Stimulated activated CD4-positive, alpha-beta T cell treated with anti-CD3 and anti-CD28 coated beads, Interleukin-15, amount 100 ng/mL, for 48 hours (primary cell): ENCODE data around the gene CYTH3.

ENCODE experiments used
- DNase-seq, 2 donors: peaks; one replicate each; pipeline ENCODE4 v3.0.0-alpha.2; 2020; ENCODE audit warnings: low read depth in 2 of 2

Gene CYTH3

DNA sequence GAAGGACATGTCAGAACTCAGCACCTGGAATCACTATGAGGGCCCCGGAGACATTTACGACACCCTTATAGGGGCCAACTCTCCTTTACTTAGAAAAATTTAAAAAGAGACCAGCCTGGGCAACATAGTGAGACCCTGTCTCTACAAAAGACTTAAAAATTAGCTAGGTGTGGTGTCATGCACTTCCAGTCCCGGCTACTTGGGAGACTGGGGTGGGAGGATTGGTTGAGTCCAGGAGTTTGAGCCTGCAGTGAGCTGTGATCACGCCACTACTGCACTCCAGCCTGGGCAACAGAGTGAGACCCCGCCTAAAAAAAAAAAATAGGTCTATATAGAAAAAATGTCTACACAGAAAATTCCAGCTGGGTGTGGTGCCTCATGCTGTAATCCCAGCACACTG is 7.5 kb upstream of the CYTH3 start:
- DNase-seq, result no peak

DNA sequence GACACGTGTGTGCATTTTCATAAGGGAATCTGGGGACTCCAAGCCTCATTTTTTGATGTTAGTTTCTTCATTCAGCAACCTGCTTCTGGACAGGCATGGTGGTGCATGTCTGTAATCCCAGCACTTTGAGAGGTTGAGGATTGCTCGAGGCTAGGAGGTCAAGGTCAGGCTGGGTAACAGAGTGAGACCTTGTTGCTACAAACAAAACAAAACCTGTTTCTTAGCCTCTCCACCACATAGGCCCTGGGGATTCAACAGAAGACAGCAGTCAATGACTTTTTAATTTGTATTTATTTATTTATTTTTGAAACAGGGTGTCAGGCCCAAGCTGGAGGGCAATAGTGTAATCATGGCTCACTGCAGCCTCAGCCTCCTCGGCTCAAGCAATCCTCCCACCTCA is 6.9 kb upstream of the CYTH3 start:
- no peak for DNase-seq

DNA sequence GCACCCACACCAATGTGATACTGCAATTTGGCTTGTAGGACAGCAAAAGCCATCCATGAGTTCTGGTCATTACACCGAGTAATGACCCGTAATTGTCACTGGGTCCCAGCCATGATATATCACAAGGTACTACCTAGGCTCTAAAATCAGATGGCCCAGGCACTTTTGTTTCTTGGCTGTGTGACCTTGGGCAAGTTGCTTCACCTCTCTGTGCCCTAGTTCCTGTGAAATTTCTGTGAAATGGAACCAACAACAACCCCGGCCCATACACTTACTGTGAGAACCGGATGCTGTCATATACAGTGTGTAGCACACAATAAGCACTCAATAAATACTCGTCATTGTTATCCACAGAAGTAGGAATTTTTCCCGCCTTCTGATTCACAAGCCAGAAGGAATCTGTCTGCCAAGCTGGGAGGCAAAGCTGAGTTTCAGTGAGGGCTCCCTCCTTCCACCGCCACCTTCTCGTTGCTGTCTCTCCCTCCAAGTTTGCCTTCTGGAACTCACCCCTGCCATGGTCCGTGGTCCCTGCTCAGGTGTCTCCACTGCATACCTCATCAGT is 6.4 kb upstream of the CYTH3 start:
- DNase-seq, result no peak

DNA sequence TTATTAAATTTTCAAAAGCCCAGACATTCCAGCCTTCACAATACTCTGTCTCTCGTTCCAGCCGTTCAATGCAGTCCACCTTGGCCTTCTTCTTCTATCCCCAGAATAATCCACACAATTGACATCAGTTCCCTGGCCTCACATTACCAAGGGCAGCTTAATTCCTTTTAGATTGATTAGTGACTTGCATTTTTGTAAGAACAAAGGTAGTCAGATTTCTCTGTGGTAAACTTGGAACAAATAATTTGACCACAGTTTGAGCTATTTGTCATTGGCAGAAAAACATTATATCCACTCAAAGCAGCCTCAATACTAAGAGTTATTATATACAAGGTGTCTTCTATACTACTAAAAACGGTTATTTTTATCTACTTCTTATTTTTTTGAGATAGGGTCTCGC is 5.1 kb upstream of the CYTH3 start:
- no peak for DNase-seq

DNA sequence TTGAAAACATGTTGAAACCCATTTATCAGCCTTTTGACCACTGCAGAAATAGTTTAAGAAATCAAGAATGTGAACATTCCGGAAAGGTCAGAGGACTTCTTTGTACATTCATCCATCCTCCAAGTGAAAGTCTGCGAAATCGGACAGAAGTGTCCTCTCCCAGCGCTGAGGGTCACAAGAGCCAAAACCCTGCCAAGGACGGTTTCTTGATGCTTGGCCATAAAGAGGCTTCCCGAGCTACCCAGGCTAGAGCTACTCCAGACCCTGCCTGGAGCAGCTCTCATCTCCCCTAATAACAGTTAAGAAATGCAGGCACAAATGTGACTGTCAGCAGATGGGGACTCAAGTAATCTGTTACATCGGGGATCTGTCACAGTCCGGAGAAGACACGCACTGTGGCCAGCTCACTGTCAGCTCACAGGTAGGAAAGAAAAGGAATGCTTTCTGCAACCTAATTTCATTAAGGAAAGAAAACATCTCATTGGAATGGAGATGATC is 4.5 kb upstream of the CYTH3 start:
- no peak for DNase-seq

DNA sequence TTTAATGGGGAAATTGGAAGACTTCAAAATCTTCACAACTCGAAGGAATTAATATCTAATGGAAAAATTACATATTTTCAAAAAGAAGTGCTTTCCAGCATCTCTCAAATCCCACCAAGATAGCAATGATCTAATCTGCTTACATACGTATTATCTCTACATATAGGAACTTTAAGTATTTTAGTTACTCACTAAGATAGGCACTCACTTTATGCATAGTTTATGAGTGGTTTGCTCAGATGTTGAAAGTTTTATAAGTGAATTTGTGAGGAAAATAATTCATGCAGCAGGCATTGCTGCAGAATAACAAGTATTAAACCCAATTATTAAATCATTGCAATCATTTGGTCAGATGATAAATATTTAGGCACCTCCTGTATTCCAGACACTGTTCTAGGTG is 2.3 kb upstream of the CYTH3 start:
- DNase-seq, result no peak

DNA sequence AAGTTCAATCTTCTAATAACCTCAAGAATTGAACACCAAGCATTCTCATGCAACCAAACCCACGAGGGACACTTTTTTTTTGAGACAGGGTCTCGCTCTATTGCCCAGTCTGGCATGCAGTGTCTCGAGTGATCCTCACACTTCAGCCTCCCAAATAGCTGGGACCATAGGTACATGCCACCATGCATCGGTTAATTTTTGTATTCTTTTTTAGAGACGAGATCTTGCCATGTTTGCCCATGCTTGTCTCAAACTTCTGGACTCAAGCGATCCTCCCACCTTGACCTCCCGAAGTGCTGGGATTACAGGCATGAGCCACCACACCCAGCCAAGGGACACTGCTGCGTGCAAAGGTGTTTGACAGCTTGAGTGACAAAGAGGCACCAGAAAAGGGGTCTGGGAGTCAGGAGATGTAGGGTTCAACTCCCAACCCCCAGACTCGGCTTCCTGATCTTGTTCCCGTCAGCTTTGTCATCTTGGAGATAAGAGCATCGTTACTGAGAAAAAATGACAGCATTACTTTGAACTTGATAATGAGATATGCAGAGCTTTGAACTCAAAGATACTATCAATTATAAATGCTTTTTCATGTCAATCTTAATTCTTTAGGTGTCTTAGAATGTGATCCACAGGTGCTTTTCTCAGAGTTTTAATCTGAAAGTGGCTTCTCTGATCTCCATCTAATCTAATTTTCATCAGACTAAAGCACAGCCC is 1.6 kb upstream of the CYTH3 start:
- no peak for DNase-seq

DNA sequence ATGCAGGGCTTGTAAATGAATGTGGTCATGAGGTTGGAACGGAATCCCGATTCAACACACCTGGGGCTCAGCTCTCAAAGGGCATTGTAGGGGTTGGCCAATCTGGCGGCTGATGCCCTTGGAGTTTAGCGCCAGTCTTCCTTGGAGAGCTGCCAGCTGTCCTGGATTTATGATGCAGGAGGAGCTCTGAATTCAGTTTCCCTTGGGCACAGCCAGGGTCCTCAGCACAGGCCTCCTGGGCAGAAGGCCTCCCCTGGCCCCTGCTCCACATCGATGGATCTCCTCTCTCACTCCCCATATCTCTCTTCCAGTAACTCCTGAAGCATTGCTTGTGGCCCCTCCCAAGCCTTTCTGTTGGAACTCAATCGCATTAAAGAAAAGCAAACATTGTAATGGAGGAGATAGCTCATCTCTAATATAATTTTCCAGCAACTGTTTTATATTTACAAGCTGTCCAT is 985 bp upstream of the CYTH3 start:
- no peak for DNase-seq

DNA sequence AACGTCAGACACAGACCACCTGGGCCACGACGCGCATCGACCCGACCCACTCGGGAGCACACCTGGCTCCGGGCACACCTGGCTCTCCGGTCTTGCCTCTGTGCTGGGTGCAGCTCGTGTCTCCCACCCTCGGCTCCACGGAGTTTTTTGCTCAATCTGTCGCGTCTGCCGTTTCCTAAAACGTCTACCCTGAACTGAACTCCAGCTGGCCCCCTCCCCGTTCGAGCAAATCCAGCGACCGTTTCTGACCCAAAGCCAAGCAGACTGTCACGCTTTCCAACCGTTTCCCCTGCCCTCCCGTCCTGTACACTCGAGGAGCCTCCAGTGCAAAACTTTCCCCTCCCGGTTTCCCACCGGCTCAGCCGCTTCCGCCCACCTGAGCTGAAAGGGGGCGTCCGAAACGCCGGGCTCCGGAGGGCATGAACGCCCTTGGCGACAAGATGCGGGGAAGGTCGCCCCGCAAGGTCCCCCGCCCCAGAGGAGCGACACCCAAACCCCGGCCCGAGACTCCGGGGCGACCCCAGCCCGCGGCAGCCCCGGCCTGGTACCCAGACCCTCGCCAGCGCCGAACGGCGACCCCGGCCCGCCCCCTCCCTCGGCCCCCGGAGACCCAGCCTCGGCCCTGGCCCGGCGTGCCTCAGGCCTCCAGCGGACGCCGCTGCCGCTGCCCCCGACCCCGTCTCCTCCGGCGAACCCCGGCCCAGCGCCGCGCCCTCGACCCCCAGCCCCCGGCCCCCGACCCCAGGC is 557 bp downstream of the CYTH3 start:
- no peak for DNase-seq

DNA sequence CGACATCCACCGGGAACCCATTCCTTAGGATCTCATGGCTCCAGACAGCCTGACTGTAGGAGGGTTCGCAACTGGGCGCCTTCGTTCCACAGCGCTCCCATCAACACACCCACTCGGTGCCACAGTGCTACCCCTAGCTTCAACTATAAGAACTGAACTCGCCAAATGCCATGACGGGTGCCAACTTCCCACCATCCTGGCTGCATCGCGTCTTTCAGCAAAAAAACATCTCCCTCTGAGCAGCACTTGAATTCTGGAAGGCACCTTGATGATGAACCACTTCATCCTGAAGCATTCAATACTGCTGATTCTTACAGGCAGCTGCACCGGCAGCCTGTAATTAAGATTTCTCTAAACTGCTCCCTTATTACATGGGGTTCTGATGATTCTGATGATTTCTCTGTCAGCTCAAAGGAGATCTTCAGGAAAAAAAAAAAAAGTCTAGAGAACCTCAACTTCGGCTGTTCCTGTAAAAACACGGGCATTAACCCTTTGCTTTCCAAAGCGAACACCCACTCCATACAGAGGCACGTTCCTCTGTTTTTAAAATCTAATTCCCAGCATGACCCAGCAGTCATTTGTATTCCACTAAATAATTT is 1.3 kb downstream of the CYTH3 start:
- DNase-seq, result no peak

DNA sequence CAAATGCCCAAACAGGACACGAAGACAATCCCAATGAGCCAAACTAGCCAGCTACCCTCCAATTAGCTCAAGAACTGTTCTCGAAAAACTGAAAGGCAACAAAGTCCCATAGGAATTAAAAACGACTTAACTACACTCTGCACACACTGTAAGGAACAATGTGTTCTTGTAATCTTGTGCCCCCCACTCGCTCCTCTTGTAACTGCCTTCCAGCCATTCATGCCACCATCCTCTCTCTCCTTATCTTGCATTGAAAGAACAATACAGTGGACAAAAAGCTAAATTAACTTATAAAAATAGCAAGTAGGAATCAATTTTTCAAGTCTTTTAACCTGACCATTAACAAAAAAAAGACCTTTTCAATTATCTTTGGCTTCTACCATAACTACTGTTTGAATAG is 2.9 kb downstream of the CYTH3 start:
- no peak for DNase-seq

DNA sequence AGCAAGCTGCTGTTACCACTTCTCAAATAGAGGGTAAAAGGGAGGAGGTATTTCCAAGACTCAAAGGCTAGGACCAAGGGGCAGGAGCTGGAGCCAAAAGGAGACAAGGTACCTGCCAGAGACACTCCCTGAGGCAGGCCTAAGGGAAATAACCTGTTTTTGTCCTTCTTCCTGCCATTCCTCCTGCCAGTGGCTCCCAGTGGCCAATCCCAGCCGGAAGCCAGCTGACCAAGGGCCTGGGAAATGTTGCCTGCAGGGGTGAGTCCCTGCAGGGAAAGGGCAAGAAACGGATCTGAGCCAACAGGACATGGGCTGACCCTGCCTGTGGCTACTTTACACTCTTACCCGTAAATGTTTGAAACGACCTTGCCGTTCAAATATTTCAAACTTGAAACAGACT is 3.5 kb downstream of the CYTH3 start:
- DNase-seq, result no peak

DNA sequence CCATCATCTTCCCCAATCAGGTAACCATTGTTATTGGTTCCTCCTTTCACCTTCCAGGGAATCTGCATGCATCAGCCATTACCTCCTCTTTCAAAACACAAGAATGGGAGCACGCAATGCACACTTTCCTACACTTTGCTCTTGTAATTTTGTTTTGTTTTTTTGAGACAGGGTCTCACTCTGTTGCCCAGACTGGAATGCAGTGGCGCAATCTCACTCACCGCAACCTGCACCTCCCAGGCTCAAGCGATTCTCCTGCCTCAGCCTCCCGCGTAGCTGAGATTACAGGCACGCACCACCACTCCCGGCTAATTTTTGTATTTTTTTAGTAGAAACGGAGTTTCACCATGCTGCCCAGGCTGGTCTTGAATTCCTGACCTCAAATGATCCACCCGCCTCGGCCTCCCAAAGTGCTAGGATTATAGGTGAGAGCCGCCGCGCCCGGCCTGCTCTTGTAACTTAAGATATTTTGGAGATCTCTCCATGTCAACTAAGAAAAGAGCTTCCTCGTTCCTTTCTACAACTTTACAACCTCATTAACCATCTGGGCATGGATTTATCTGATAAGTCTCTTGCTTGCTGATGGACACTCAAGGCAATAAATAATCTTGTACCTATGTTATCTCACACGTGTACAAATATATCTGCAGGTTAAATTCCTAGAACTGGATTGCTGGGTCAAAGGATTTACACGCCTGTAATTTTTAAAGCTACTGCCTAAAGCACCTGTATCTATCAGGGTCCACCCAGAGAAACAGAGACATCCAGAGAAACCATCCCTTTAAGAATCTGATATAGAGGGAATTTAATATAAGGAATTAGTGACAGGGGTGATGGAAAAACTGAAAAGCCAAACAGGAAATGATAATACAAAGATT is 4.2 kb downstream of the CYTH3 start:
- no peak for DNase-seq

DNA sequence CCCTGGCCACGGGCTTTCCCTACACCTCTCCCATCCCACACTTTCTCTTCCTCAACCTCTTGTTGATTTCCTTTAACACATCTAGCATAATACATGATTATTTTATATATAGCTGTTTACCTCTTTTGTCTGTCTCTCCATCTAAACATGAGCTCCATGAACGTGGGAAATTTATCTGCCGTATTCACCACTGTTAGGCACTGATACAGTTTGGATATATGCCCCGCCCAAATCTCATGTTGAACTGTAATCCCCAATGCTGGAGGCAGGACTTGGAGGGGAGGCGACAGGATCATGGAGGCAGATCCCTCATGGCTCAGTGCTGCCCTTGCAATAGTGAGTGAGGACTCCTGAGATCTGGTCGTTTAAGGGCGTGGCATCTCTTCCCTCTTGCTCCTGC is 5.7 kb downstream of the CYTH3 start:
- DNase-seq, result no peak

DNA sequence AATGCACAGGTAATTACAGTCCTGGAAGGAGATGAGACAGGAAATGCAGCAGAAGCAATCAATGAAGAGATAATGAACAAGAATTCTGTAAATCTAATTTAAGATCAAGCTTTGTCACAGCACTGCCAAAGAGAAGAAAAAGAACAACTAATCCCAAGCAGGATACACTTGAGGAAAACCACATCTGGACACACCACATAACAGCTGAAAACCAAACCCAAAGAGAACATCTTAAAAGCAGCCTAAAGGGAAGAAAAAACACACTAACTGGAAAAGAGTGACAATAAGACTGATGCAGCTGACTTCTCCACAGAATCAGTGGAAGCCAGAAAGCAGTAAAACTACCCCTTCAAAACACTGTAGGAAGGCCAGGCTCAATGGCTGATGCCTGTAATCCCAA is 10.2 kb downstream of the CYTH3 start:
- no peak for DNase-seq

DNA sequence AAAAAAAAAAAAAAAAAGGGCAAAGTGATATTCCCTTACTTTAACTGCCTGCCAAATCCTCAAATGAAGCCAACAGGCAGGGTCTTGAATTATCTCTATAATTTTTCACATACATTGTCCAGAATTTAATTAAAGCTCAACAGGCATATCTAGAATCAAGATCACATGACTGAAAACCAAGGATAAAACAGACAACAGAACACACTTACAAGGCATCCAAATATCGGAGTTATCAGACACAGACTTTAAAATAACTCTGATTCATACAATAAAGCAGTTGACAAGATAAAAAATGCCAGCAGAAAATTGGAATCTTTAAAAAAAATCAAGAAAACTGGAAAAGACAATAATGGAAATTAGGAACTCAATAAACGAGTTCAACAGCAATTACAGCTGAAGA is 10.7 kb downstream of the CYTH3 start:
- DNase-seq, result no peak

DNA sequence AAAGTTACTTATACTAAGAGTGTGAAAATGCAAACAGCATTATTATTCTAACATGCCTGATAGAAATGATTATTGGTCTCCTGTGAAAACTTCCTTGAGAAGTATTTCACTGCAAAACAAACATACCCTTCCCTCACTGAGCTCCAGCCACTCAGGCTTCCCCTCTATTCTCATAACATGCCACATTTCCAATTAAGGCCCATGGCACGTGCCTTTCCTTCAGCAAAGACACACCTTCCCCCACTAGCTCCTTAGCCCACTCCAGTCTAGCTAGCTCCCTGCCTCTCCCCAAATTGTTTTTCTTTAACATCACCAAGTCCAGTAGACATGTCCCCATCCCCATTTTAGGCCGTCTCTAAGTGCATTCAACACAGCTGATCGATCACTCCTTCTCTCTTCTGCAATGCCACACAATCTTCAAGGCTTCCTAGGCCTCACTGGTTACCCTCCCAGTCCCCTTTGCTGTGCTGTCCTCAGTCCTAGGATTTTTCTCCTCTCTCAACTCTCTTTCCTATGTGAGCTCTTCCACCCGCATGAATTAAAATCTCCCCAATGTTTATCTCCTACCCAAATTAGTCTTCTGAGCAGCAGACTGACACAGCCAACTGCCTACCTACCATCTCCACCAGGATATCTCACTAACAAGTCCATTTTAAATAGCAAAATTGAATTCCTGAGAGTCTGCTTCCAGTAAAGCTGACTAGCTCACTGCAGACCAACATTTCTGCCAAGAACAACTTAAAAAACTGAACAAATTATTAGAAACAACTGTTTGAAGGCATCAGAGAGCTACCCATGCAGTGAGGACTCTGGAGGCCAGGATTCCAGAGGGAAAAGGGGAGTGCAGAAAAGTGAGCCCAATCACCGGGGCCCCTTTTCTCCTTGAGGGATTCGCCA is 11.9 kb downstream of the CYTH3 start:
- DNase-seq, result no peak

DNA sequence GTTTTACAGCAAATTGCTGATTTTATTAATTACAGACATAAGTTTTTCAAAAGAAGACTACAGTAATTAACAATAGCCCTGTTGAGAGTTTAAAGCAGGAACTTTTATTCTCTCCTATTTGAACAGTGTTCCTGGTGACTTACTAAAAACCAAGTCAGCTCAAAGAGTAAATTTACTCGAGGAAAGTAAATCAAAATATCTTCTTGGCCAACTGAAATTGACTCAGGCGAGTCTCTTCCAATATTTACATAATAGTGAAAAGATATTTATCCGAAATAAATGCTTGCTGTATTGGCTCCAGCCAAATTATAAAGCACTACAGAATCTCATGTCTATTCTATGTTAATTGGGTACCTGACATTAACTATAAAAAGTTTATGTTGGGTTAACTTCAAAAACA is 13.2 kb downstream of the CYTH3 start:
- DNase-seq, result no peak

DNA sequence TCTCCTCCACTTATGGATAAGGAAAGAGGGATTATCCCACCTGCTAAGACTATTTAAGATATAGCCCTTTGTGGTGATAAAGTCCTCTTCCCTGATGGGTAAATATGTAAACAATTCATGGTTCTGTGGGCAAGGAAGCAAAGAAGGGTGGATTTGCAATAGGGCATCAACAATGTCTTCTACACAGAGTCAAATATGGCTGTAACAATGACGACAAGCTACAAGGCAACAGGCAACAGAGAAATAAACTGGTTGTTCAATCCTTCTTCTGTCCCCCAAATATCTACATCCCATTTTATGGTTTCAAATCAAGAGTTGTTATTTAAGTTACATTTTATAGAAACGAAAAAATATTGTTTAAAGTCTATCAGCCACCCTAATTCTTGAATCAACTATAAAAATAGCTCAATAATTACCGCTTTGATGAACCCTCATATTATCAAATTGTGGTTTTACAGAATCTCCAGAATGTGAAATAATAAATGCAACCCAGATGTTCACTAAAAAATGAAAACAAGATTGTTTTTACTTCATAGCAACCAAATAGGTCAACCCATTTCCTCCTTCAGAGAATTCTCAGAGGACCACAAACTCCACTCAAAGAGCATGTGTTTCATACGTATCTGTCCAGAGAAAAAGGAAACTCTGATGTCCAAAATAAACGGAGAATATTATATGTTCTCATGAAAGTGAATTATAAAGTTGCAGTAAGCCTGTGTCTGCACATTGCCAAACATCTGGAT is 13.8 kb downstream of the CYTH3 start:
- no peak for DNase-seq

DNA sequence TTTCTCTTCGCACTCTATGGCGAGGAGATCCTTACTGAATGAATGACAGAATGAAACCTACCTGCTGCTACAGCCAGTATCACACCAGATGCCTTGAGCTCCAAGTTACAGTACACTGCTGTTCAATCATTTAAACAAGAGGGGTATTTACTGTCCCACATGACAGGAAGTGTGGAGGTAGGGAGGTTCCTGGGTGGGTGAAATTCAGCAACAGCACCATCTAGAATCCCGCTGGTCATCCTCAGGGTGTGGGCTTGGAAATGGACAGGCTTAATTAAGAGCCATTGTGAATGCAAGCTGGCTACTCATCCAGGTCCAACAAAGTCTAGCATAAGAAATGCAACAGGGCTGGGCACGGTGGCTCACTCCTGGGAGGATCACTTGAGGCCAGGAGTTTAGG is 14.7 kb downstream of the CYTH3 start:
- no peak for DNase-seq
